Measurements from ENCODE around the gene POU2F3.

POU2F3 gene

DNA sequence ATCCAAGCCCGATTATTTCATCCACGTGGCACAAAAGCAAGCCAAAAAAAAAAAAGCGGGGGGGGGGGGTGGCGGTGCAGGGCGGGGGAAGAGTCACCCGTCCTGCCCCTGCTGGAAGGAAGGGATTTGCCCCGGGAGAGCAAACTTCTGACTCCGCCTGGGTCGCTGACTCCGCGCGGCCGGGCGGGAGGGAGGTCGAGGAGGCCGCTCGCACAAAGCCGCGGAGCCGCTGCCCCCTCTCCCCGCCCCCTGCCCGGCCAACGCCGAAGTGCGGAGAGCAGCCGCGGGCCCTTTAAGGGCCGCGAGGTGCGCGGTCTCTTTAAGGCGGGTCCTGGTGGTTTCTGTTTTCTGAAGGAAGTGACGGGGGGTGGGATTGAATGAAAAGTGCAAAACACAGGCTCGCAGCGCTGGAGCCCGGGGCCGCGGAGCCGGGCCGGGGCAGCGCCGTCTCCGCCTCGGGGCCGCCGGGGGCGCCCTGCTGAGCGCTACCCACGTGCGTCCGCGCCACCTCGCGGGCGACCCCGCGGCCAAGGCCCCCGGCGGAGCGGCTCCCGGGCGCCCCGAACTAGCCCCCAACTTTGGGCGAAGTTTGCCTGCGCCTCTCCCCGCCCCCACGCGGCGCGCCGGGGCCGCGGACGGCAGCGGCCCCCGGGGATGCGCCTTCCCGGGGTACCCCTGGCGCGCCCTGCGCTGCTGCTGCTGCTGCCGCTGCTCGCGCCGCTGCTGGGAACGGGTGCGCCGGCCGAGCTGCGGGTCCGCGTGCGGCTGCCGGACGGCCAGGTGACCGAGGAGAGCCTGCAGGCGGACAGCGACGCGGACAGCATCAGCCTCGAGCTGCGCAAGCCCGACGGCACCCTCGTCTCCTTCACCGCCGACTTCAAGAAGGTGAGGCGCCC is 29.1 kb upstream of the POU2F3 start, which contains the start of gene OAF:
Gene OAF, plus strand, starts transcription at position 407 of the 896 bp plus-strand sequence. Its CDS starts 248 bp downstream, at position 655.
- no peak for DNase-seq (ENCODE audit: low spot score)

GRCh38 chr11:120211522-120212258 is 28.2 kb upstream of the POU2F3 start:
- no peak for DNase-seq (ENCODE audit: low spot score)

DNA sequence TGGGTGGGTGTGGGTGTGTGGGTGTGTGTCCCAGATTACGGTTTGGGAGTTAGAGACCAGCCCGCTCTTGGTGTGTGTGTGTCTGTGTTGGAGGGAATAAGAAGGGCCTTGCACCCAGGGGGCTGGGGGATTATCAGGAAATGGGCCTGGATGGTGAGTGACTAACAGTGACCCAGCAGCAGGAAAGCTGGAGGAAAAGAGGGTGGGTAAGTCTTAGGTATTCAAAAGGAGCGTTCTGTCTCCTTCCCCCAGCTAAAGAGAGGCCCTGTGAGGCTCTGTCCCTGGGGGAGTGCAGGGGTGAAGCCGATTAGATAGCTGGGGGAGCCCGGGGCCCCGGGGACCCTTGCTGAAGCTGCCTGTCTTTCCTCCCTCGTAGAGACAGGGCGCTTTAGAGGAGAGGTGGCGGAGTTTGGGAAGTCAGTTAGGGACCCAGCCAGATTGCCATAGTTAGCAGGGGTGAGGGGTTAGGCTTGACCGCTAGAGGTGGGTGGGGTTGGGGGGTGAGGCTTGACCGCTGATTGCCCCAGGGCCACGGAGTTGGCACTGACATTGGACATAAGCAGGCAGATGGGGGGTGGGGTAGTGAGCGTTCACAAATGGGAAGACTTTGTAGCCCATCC is 27.6 kb upstream of the POU2F3 start:
- no peak for DNase-seq (ENCODE audit: low spot score)

- no peak for DNase-seq (ENCODE audit: low spot score)
Measured at GRCh38 chr11:120212926-120213325, 27.0 kb upstream of the POU2F3 start.

- no peak for DNase-seq (ENCODE audit: low spot score)
Measured at GRCh38 chr11:120214581-120214980, 25.4 kb upstream of the POU2F3 start.

GRCh38 chr11:120215634-120216033 is 24.3 kb upstream of the POU2F3 start:
- DNase-seq (ENCODE audit: low spot score), result no peak

- no peak for DNase-seq (ENCODE audit: low spot score)
Measured at GRCh38 chr11:120216426-120217102, 23.4 kb upstream of the POU2F3 start.

DNA sequence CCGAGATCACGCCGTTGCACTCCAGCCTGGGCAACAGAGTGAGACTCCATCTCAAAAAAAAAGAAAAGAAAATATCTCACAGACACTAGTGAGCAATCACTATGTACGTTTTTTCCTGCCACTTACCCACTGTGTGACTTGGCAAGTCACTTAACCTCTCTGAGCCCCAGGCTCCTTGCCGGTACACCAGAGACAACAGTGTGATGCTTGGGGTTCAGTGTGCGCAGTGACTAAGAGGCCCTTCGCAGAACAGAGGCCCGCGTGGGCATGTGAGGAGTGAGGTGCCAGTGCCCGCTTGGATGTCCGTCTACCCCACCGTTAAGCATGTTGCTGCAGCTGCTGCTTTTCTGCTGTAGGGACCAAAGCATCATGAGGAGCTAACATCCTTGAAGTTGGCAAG is 22.4 kb upstream of the POU2F3 start:
- no peak for DNase-seq (ENCODE audit: low spot score)

DNA sequence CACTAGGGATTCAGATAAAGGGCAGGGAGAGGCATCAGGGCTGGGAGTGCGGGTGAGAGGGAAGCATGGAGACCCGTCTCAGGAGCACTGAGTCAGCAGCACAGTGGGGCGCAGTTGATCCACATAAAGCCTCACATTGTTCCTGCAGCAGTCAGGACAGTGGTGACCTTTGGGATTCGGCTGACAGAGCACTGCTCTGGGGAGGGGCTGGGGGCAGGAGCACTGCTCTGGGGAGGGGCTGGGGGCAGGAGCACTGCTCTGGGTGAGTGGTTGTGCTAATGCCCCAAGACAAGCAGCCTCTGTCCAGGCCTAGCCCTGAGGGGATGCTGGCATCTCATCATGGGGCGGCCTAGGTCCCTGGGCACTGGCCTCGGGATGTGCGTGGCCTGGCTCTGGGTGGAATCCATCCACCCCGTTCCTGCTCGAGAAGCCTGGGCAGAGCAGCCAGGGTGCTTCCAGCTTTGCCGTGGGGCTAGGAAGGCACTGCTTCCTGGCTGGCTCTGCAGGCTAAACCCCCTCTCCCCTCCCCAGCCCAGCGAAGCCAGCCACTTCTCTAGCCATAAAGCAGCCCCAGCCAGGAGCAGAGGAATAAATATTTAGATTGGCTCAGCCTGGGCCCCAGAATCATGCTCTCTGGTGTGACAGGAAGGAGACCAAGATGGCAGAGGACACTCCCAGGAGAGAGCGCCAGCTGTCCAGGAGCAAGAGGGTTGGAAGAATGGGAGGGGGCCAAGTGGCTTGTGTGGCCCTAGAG is 21.8 kb upstream of the POU2F3 start:
- no peak for DNase-seq (ENCODE audit: low spot score)

GRCh38 chr11:120218695-120219033 is 21.3 kb upstream of the POU2F3 start:
- DNase-seq (ENCODE audit: low spot score), result no peak

DNA sequence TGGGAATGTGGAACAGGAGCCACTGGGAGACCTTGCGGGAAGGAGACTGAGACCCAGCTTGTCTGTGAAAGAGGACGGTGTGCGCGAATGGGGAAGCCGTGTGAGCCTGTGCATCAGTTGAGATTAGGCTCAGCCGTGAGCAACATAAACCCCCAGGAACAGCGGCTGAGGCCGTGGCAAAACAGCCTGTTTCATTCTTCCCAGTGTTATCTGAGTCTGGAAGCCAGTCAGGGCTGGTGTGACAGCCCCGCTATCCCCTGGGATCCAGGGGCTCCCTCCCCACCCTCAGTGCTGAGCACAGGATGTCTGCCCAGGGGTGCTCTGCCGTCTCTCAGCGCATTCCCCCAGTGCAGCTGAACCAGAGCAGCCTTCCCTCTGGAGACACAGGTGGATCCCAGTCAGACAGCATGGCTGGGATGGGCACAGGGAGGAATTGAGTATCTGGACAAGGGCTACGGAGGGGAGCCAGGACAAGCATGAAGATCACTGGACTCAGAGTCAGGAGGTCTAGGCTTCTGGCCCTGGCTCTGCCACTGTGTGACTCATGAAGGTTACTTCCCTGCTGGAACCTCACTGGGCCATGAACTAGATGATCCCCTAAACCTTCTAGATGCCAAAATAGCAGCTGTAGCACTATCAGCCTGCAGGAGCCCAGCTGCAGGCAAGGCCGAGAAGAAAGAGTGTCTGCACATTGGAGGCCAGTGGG is 20.6 kb upstream of the POU2F3 start:
- no peak for DNase-seq (ENCODE audit: low spot score)

GRCh38 chr11:120219938-120220746 is 19.8 kb upstream of the POU2F3 start:
- no peak for DNase-seq (ENCODE audit: low spot score)

DNA sequence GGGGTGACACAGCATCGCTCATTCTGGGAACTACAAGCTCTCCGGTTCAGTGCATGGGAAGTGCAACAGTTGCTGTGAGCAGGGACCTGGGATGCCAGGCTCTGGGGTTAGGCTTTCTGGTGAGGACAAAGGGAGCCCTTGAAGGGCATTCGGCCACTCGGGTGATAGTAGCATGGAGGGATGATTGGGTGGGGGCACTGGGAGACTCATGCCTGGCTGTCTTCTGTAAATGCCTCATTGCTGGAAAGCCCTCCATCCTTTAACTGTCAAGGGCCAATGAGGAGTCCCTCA is 19.2 kb upstream of the POU2F3 start:
- DNase-seq (ENCODE audit: low spot score), result no peak

GRCh38 chr11:120221115-120221752 is 18.7 kb upstream of the POU2F3 start:
- no peak for DNase-seq (ENCODE audit: low spot score)

- no peak for DNase-seq (ENCODE audit: low spot score)
Measured at GRCh38 chr11:120222916-120223315, 17.0 kb upstream of the POU2F3 start.

GRCh38 chr11:120223793-120224192 is 16.1 kb upstream of the POU2F3 start:
- no peak for DNase-seq (ENCODE audit: low spot score)

GRCh38 chr11:120224361-120224760 is 15.6 kb upstream of the POU2F3 start:
- DNase-seq (ENCODE audit: low spot score), result no peak

GRCh38 chr11:120224972-120225909 is 14.7 kb upstream of the POU2F3 start:
- DNase-seq (ENCODE audit: low spot score), result no peak

DNA sequence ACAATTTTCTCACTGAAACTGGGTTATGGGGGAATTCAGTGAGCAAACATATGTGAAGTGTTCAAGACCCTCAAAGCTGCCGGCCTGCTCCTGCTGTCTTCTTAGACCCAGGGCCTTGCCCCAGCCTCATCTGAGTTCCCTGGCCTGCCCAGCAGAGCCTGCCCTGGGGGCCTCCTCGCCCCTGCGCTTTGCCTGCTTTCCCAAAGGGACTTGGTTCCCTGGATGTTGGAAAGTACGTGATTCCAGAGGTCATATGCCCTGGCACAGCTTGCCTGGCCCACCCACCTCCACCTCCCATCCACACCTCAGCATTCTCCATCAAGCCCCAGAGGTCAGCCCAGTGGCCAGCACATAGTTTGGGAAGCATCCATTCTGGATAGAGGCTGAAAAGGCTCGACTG is 13.7 kb upstream of the POU2F3 start:
- DNase-seq (ENCODE audit: low spot score), result no peak

Measured in hematopoietic multipotent progenitor cell treated with erythropoietin and hydrocortisone succinate and interleukin-3 and kit ligand, for 17 days (in vitro differentiated cells).